ENCODE results near the gene SCARB2.

Gene SCARB2

GRCh38 chr4:76233083-76233482 lies 19.5 kb upstream of the SCARB2 start:
- H3K4me3 ChIP-seq (ENCODE audit: low read length), result no peak overlapping the region
- TF ChIP-seq CTCF (IDR thresholded peaks at IDR 0.05; ENCODE audit: insufficient read depth, low read depth, low read length, missing control alignments), result no peak
- DNase-seq (ENCODE audit: low read depth), result no peak

GRCh38 chr4:76232681-76233080 lies 19.1 kb upstream of the SCARB2 start:
- H3K4me3 ChIP-seq (ENCODE audit: low read length), result no peak overlapping the region
- no peak for DNase-seq (ENCODE audit: low read depth)
- TF ChIP-seq CTCF (IDR thresholded peaks at IDR 0.05; ENCODE audit: insufficient read depth, low read depth, low read length, missing control alignments), result no peak

GRCh38 chr4:76226418-76226817 lies 12.8 kb upstream of the SCARB2 start:
- TF ChIP-seq CTCF (IDR thresholded peaks at IDR 0.05; ENCODE audit: insufficient read depth, low read depth, low read length, missing control alignments), result no peak
- DNase-seq (ENCODE audit: low read depth), result no peak
- H3K4me3 ChIP-seq (ENCODE audit: low read length), result no peak overlapping the region

- no peak overlapping the region for H3K4me3 ChIP-seq (ENCODE audit: low read length)
- no peak for TF ChIP-seq CTCF (IDR thresholded peaks at IDR 0.05; ENCODE audit: insufficient read depth, low read depth, low read length, missing control alignments)
- no peak for DNase-seq (ENCODE audit: low read depth)
Observed at GRCh38 chr4:76224171-76224570, 10.5 kb upstream of the SCARB2 start.

GRCh38 chr4:76219299-76220055 lies 5.9 kb upstream of the SCARB2 start:
- H3K4me3 ChIP-seq (ENCODE audit: low read length), result no peak overlapping the region
- no peak for TF ChIP-seq CTCF (IDR thresholded peaks at IDR 0.05; ENCODE audit: insufficient read depth, low read depth, low read length, missing control alignments)
- DNase-seq (ENCODE audit: low read depth), result peak; percentile 82

- DNase-seq (ENCODE audit: low read depth), result peak; percentile 64
- H3K4me3 ChIP-seq (ENCODE audit: low read length), result no peak overlapping the region
- no peak for TF ChIP-seq CTCF (IDR thresholded peaks at IDR 0.05; ENCODE audit: insufficient read depth, low read depth, low read length, missing control alignments)
Observed at GRCh38 chr4:76216975-76217814, 3.6 kb upstream of the SCARB2 start.

Data from epithelial cell of esophagus (primary cell).